Measurements from ENCODE around the gene NAA60. TPM values are rescaled to one million over a fixed set of nuclear protein-coding genes. Genes with fewer than 3 reads are reported as not detected.

Gene NAA60
- total and polyA plus RNA-seq, 9 of the 15 experiments (the other 6 are each of a cell fraction or from before 2014, with no cell fraction given): 2.1 to 49.4 (median 10.3) TPM

- TF ChIP-seq ZBTB33 (CRISPR knock-in tag; IDR thresholded peaks at IDR 0.05): 0 out of 2 replicates have a peak, but pooled peaks have one; percentile 31
Observed at GRCh38 chr16:3480901-3481695, 37.6 kb downstream of the NAA60 start (continued).

- CTCF ChIA-PET (ENCODE audit: low intra/inter-chr PET ratio): no interaction called here
- ATAC-seq (no peak; the same call in 1 of the 3 replicates), FAIRE-seq (no peak), DNase-seq (ENCODE audit: extremely low read depth in 1 of 4, low spot score in 3 of 4) (peak in 2 of 4 experiments; percentile 42)
- Histone ChIP-seq H3K9me3 (replicated peaks; ENCODE audit: control insufficient read depth, insufficient read depth, low read depth, low read length) (no peaks in the 10 kb centered on the region), H3K9ac (ENCODE audit: insufficient read depth in 1 of 2, low read depth in 2 of 2, low read length in 2 of 2) (peak overlapping the region in 1 of 2 experiments; percentile 47; a peak in 1 of 4 replicates), H3K4me1 (replicated peaks in 1 of 2; ENCODE audit: control insufficient read depth in 2 of 2, insufficient read depth in 2 of 2, low read length in 2 of 2) (peaks cover 7 to 38% of the 10 kb centered on the region in 2 experiments; a peak in 4 of 5 replicates), H3K4me2 (ENCODE audit: insufficient read depth, low read length) (no peak overlapping the region; the same call in 1 of the 2 replicates), H2AFZ (ENCODE audit: low read depth, low read length) (no peak overlapping the region), H3K36me3 (ENCODE audit: control insufficient read depth, insufficient read depth, low read length) (peaks cover 65% of the 10 kb centered on the region), H3K27ac (ENCODE audit: extremely low read depth, low read depth, low read length) (peak overlapping the region; percentile 53; the same call in 2 of the 3 replicates), H3K27me3 (ENCODE audit: control insufficient read depth in 2 of 2, insufficient read depth in 2 of 2, low read length in 2 of 2) (no peaks in the 10 kb centered on the region), H3K79me2 (ENCODE audit: control insufficient read depth, insufficient read depth, low read length) (no peaks in the 10 kb centered on the region), H4K20me1 (replicated peaks; ENCODE audit: control insufficient read depth, insufficient read depth, low read length) (no peaks in the 10 kb centered on the region), H3K4me3 (no peak overlapping the region), H3K9me1 (ENCODE audit: control insufficient read depth, insufficient read depth, low read length) (peaks cover 7% of the 10 kb centered on the region)
- WGBS (ENCODE audit: insufficient coverage, low coverage, missing lambda C conversion rate): 81% methylated on average over 21 of the region's 32 CpGs
- BruUV-seq (replicated peaks): no TSS peak
- POLR2A ChIA-PET: interaction anchor here (0.6 kb wide), 1 partner anchor 327 kb away, joined by 3 read pairs; no protein-coding TSS in a partner anchor
- intact Hi-C loops (cut with micrococcal nuclease): no loop called here
- TF ChIP-seq CBFA2T3 (IDR thresholded peaks at IDR 0.05) (peak; percentile 15; the same call in 1 of the 2 replicates), ETS1 (conservative IDR thresholded peaks at IDR 0.05; ENCODE audit: control insufficient read depth, low read depth, low read length) (no peak)
- in situ Hi-C loops (cut with MboI): no loop called here
Observed at GRCh38 chr16:3481696-3482658, 38.5 kb downstream of the NAA60 start.
